NCI-H2107 (cell line): ENCODE results near the gene LTB4R.

Source experiments
- DNase-seq: peaks from one replicate; lab custom pipeline; 2025; lab: John Stamatoyannopoulos, UW

The LTB4R gene

GRCh38 chr14:24310646-24311604 lies at the start of gene LTB4R:
TSS of gene LTB4R (plus strand) at chr14:24311502. CDS start at chr14:24315652, 4,150 bp downstream.
- DNase-seq = peak; percentile 72

GRCh38 chr14:24261969-24262327 lies 49.4 kb upstream of the LTB4R start:
- no peak for DNase-seq

GRCh38 chr14:24262821-24263733 lies 48.2 kb upstream of the LTB4R start, which contains the start of gene TGM1:
TSS of gene TGM1 (minus strand) at chr14:24263177. CDS start at chr14:24262352, 825 bp downstream.
- DNase-seq = no peak

GRCh38 chr14:24263848-24264247 lies 47.5 kb upstream of the LTB4R start:
- DNase-seq = no peak

GRCh38 chr14:24264298-24264697 lies 47.0 kb upstream of the LTB4R start:
- DNase-seq = no peak

GRCh38 chr14:24266344-24267244 lies 44.7 kb upstream of the LTB4R start:
- DNase-seq = no peak

- no peak for DNase-seq
Measured at GRCh38 chr14:24267516-24267915, 43.8 kb upstream of the LTB4R start.

GRCh38 chr14:24268225-24268624 lies 43.1 kb upstream of the LTB4R start:
- DNase-seq = no peak

- DNase-seq = no peak
Measured at GRCh38 chr14:24269368-24269767, 41.9 kb upstream of the LTB4R start.

GRCh38 chr14:24269910-24270536 lies 41.3 kb upstream of the LTB4R start:
- DNase-seq = no peak

- no peak for DNase-seq
Measured at GRCh38 chr14:24270537-24271133, 40.7 kb upstream of the LTB4R start.

- peak; percentile 90 for DNase-seq
Measured at GRCh38 chr14:24271134-24271833, 40.0 kb upstream of the LTB4R start, which contains the start of gene RABGGTA. TSS of gene RABGGTA (minus strand) at chr14:24271597. CDS start at chr14:24271115, 482 bp downstream.

- no peak for DNase-seq
Measured at GRCh38 chr14:24271834-24272263, 39.5 kb upstream of the LTB4R start.

GRCh38 chr14:24272467-24272866 lies 38.8 kb upstream of the LTB4R start:
- no peak for DNase-seq

GRCh38 chr14:24273422-24273998 lies 37.8 kb upstream of the LTB4R start:
- no peak for DNase-seq

- peak; percentile 43 for DNase-seq
Measured at GRCh38 chr14:24274101-24274543, 37.2 kb upstream of the LTB4R start.

GRCh38 chr14:24277071-24277470 lies 34.2 kb upstream of the LTB4R start:
- DNase-seq = no peak

GRCh38 chr14:24277606-24278321 lies 33.5 kb upstream of the LTB4R start:
- DNase-seq = no peak

- no peak for DNase-seq
Measured at GRCh38 chr14:24278424-24278823, 32.9 kb upstream of the LTB4R start.
